HG03064 (cell line): ENCODE measurements around the gene LMAN1L.

ENCODE experiments used
- ATAC-seq: cut with Tn5 transposase; IDR thresholded peaks from one replicate; pipeline ENCODE4 v1.9.1; 2021; ENCODE audit warnings: low read depth; ENCODE audit not compliant: unreplicated experiment

The LMAN1L gene

DNA sequence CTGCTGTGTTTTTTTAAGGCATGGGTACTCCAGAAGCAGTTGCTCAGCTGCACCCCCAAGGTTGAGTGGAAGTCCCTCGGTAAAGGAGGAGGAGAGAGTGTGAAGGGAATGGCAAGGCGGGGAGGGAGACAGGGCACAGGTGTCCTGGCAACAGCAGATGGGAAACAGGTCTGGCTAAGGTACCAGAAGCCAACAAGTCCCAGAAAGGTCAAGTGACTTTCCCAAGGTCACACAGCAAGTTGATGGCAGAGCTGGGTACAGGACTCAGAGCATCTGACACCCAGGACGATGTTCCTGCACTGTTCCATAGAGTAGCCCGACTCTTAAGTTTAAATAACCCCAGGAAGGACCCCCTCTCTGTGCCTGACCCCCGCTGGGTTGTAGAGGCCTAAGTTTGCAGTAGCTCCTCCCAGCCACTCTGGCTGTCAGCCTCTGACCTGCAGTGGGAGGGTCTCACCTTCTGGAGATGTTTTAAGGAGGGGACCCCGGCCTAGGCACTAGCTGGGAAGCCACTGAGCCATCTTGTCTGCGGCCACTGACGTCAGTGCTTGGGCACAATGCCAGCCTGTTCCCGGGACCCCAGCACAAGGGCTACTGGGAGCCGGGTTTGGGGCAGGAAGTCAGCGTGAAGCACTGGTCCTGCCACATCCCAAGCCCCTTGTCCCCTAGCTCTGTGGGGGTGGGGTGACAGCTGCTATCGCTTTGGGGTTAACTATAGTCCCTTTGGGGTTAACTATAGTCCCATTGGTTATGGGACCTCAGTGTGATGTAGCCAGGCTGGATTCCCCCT lies 20.2 kb upstream of the LMAN1L start:
- no peak for ATAC-seq

GRCh38 chr15:74793135-74794028 lies 19.3 kb upstream of the LMAN1L start:
- no peak for ATAC-seq

GRCh38 chr15:74794248-74794969 lies 18.2 kb upstream of the LMAN1L start:
- ATAC-seq, result no peak

DNA sequence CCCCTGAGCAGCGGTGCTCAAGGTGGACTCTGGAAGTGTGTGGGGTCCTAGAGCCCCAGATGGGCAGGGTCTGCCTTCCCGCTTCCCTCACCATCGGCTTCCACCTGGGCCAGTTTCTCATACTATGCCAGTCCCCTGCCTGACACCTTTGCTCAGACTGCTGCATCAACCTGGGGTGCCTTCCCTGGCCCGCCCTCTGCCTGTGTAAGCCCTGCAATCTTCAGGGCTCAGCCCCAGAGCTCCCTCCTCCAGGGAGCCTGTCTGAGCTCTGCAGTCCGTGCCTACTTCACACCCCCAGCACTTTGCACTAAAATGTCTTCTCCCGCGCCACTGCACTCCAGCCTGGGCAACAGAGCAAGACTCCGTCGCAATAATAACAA lies 17.7 kb upstream of the LMAN1L start:
- ATAC-seq, result no peak

DNA sequence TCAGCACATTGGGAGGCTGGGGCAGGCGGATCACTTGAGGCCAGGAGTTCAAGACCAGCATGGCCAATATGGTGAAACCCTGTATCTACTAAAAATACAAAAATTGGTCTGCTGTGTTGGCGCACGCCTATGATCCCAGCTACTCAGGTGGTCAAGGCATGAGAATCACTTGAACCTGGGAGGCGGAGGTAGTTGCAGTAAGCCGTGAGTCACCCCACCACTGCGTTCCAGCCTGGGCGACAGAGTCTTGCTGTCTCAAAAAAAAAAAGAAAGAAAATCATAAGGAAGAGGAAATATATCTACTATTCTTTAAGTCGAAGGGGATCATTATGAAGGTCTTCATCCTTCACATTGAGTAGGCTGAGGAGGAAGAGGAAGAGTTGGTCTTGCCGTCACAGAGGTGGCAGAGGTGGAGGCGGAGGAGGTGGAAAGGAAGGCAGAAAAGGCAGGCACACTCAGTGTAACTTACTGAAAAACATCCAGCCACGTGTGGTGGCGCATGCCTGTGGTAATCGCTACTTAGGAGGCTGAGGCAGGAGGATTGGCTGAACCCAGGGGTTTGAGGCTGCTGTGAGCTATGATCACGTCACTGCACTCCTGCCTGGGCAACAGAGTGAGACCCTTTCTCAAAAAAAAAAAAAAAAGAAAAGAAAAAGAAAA lies 16.5 kb upstream of the LMAN1L start:
- ATAC-seq, result no peak

- ATAC-seq, result no peak
These were observed 14.0 kb upstream of the LMAN1L start for GRCh38 chr15:74798388-74799254.

- no peak for ATAC-seq
These were observed 13.3 kb upstream of the LMAN1L start for GRCh38 chr15:74799255-74799855.

DNA sequence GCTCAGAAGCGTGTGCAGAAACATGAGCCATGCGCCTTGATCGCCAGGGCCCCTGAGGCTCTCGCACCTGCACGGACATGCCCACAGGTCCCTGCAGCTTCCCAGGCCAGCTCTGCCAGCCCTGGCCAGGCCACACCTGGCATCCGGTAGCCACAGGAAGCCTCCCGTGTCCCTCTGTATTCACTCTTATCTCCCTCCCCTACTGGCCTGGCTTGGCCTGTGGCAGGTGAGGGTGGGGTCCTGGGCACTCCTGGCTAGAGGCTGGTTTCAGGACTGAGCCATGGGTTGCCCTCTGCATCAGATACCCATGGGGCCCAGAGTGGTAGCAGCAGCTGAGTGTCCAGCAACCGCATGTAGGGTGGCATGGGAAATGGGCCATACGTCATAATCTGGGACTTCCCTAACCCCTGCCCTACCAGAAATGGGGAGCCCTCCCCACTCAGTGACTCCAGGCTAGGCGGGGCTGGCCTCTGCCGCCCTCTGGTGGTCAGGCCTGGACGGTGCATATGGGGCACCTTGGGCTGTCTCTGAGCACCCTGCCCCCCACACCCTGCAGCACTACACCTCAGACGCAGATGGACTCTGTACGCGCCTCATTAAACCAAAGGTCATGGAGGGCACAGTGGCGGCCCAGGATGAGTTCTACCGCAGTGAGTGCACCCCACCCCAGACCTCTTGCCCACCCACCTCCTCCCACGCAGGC lies 12.6 kb upstream of the LMAN1L start:
- ATAC-seq, result peak; percentile 70

GRCh38 chr15:74800559-74801094 lies 12.0 kb upstream of the LMAN1L start:
- no peak for ATAC-seq

DNA sequence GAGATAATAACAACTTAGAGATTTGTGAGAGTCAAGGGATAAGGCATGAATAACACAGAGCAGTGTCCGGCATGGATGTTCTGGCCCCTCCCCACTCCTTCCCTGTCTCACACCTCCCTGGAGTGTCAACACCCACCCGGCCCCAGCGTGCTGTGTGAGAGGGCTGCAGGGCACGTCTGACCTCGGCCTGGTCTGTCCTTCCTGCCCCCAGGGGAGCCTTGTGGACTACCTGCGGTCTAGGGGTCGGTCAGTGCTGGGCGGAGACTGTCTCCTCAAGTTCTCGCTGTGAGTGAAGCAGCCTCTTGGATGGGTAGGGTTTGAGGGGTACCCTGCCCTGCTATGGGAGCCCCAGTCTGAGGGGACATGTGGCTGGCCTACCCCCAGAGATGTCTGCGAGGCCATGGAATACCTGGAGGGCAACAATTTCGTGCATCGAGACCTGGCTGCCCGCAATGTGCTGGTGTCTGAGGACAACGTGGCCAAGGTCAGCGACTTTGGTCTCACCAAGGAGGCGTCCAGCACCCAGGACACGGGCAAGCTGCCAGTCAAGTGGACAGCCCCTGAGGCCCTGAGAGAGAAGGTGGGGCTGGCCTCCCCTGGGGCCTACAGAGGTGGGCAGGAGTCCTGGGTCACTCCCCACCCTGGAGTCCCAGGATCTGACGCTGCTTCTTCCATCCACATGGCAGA lies 11.2 kb upstream of the LMAN1L start:
- ATAC-seq, result no peak

DNA sequence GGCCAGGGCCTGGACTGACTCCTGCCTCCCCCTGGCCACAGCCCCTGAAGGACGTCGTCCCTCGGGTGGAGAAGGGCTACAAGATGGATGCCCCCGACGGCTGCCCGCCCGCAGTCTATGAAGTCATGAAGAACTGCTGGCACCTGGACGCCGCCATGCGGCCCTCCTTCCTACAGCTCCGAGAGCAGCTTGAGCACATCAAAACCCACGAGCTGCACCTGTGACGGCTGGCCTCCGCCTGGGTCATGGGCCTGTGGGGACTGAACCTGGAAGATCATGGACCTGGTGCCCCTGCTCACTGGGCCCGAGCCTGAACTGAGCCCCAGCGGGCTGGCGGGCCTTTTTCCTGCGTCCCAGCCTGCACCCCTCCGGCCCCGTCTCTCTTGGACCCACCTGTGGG lies 10.3 kb upstream of the LMAN1L start:
- ATAC-seq, result no peak

DNA sequence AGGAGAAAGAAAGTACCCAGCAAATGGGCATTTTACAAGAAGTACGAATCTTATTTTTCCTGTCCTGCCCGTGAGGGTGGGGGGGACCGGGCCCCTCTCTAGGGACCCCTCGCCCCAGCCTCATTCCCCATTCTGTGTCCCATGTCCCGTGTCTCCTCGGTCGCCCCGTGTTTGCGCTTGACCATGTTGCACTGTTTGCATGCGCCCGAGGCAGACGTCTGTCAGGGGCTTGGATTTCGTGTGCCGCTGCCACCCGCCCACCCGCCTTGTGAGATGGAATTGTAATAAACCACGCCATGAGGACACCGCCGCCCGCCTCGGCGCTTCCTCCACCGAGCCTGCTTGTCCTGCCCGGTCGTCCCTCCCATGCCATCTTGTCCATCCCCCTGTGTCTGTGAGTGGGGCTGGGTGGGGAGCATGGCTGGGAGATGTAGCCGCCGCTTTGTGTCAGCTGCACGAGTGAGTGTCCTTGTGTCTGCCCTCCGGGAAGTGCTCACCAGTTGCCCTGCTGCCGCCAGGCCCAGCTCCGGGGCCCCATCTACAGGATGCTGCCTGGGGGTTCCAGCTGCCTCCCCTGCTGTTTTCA lies 9.7 kb upstream of the LMAN1L start:
- no peak for ATAC-seq

DNA sequence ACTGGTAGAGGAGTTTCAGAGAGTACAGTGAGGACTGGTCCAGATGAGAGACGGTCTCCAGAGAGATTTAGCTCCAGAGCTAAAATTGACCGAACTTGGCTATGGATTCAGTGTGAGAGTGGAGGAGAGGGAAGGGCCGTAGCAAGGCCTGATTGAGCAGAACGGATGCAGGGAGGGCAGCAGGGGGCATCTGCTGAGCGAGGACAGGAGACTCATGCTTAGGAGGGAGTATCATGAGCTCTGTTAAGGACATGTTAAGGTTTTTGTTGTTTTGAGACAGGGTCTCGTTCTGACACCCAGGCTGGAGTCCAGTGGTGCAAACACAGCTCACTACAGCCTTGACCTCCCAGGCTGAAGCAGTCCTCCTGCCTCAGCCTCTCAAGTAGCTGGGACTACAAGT lies 7.7 kb upstream of the LMAN1L start:
- no peak for ATAC-seq

DNA sequence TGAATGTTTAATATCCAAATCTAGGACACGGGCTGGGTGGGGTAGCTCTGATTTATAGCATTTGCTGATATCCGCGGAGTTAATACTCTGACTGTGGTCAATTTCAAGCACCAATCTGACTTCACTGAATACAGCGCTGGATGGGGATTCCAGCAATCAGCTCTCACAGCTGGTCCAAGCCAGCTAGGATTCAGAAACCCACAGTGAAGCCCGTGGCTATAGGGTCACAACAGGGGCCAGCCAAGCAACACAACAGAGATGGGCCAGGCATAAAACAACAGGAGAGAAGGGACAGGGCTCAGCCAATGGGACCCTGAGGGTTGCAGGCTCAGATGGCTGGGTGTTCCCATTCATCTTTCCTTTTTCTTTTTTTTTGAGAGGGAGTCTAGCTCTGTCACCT lies 5.4 kb upstream of the LMAN1L start:
- ATAC-seq, result no peak

- no peak for ATAC-seq
These were observed 4.4 kb upstream of the LMAN1L start for GRCh38 chr15:74808078-74808839.

DNA sequence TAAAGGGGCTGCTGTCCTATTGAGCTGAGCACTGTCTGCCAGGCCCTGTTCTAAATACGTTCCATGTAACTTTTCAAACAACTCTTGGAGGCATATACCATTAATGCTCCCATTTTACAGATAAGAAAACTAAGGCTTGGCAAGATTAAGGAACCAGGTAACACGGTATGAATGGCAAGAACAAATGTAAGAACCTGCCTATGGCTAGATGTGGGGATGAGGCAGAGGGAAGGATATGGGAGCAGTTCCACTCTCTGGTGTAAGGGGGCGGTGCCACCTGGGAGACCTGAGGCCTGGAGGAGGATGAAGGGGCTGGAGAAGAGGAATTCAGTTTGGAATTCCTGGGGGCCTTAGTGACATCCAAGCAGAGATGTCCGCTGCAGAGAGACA lies 3.8 kb upstream of the LMAN1L start:
- ATAC-seq, result no peak

- ATAC-seq, result no peak
These were observed 3.4 kb upstream of the LMAN1L start for GRCh38 chr15:74809242-74809641.
